Glomerular endothelial cell (primary cell): ENCODE results near the gene TMEM255B. TPM values are rescaled to one million over a fixed set of nuclear protein-coding genes. Genes with fewer than 3 reads are reported as not detected.

ENCODE experiments used
- DNase-seq: peaks from one replicate; pipeline ENCODE4 v3.0.0-alpha.2; 2011; ENCODE audit warnings: low read depth, low spot score; ENCODE audit errors: extremely low read depth
- total RNA-seq: library from RNA; depleted of rRNA; stranded (reverse); fragments of >200 nt; gene quantifications from 2 replicates; pipeline ENCODE4 v1.2.3, GENCODE V29; 2015

TMEM255B gene
- total RNA-seq, 1 donor from 2014 or later: 64.3 TPM

- DNase-seq: no peak
These were observed 6.5 kb downstream of the TMEM255B start for GRCh38 chr13:113765564-113765910.

GRCh38 chr13:113766035-113766800 is 7.2 kb downstream of the TMEM255B start:
- no peak for DNase-seq

- no peak for DNase-seq
These were observed 8.3 kb downstream of the TMEM255B start for GRCh38 chr13:113767366-113767765.

DNA sequence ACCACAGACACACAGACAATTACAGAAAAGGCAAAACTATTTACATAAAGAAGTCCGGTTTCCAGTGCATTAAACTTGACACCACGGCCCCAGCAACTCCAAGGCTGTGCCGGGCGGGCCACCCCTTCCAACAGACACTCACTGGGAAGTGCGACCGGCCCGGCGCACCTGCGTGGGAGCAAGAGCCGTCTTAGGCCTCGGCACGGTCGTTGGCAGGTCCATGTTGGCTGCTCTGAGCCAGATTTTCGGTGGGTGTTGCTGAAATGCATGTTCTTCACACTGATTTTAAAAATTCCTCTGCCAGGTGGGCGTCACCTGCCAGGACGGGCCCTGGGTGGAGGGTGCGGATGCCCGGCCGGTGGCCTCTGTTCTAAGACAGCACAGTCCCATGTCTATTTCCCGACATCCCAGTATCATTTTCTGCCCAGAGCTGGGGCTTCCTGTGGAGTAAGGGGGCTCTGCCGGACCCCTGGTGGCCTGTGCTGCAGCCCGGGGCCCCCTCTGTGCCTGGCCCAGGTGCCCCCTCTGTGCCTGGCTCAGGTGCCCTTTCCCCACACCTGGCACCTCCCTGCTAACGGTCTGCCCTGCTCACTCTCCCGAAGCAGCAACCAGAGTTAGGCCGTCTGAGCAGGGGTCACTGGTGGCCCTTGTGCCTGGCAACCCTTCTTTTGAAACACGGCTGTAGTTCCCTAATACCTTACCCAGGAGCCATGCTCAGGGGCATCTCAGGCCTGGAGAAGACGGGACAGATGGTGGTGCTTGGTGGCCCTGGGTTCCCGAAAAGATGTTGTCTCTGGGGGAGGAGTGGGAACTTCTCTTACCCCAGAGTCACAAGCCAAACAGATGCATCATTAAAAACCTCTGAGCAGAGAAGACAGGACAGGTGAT is 9.2 kb downstream of the TMEM255B start:
- no peak for DNase-seq

DNA sequence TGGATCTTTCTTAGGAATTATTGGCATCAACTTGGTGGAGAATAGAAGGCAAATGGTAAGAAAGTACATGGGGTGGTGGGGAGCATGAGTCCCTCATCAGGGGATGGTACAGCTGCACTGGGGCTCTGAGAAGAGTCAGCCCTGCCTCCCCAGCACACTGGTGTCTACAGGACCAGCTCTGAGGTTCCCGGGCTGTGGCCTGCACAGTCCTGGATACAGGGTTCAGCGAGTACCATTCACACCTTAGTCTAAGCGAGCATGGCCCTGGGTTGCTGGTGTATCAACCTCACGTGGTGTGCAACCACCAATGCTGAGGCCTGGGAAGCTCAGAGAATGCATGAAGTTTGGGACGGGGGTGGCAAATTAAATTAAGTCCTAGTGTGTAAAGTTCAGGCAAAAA is 10.1 kb downstream of the TMEM255B start:
- DNase-seq: no peak

DNA sequence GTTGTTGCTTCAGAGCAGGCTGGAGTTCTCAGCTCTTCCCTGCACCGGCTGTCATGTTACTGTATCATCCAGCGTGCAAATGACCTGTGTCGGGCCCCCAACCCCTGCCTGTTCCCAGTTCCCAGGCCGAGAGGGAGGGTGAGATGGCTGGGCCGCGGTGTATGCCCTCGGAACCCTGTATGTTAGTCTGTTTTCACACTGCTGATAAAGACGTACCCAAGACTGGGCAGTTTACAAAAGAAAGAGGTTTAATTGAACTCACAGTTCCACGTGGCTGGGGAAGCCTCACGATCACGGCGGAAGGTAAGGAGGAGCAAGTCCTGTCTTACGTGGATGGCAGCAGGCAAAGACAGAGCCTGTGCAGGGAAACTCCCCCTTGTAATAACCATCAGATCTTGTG is 10.9 kb downstream of the TMEM255B start:
- no peak for DNase-seq

- DNase-seq: no peak
These were observed 11.4 kb downstream of the TMEM255B start for GRCh38 chr13:113770441-113770840.

GRCh38 chr13:113770937-113771336 is 11.9 kb downstream of the TMEM255B start:
- DNase-seq: no peak

DNA sequence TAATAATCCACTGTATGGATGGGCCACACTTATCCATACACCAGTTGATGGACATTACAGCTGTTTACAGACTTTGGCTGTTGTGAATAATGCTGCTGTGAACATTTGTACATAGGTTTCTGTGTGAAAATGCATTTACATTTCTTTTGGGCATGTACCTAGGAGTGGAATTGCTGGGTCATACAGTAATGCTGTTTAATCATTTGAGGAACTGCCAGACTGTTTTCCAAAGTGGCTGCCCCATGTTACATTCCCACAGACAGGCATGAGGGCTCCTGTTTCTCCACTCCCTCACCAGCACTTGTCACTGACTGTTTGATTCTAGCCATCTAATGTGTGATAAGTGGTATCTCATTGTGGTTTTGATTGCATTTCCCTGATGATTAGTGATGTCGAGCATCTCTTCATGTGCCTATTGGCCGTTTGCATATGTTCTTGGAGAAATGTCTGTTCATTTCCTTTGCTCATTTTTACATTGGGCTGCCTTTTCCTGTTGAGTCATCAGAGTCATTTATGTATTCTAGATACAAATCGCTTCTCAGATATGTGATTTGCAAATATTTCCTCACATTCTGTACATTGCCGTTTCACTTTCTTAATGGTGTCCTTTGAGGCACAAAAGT is 12.8 kb downstream of the TMEM255B start:
- peak; percentile 81 for DNase-seq

DNA sequence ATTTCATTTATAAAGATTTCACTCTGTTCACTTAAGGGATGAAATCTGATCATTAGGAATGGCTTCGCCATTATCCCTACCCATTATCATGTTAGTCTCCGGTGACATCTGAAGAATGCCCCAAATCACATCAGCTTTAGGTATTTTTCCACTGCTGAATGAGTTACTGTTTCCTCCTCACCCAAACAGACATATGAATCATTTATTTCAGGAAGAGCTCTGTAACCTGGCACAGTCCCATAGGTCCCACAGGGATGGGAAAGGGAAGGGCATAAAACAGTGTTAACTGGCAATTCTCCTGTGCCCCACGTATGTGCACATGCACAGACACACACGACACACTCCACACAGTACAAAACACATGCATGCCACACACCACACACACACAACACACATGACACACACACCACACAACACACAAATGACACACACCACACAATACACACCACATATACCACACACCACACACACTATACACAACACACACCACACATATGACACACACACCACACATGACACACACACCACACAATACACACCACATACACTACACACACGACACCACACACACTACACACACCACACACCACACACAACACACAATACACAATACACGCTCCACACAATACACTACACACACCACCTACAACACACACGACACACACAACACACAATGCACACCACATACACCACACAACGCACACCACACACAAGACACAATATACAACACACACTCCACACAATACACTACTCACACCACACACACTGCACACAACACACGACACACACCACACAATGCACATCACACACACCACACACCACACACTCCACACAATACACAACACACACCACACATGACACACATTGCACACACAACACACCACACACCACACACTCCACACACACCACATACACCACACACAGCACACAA is 15.4 kb downstream of the TMEM255B start:
- DNase-seq: peak; percentile 76

DNA sequence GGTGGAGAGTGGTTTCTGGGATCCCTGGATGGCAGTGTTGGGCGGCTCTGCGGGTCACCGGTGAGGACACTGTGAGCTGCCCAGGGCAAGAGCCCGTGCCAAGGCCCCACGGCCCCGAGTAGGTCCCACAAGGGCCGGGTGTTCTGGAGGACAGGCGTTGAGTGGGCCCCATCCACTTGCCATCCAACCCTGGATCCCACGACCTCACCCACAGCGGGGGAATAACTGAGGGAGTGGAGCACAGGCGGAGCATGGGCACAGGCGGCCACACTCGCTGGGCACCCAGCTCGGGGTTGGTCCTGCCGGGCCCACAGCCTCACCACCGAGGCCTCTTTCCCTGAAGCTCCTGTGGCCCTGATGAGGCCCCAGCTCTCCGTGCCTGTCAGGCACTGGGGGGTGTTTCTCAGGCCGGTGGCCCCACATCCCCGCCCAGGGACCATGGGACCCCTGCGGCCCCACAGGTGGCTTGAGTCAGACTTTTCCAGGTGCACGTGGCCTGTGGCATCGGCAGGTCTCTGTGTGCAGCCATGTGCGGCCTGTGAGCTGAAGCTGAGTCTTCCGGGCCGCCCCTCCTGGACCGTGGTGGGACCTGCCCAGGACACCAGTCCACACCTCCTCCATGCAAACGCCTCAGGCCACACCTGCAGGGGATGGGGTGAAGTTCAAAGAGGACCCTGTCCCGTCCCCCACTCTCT is 16.6 kb downstream of the TMEM255B start:
- no peak for DNase-seq

DNA sequence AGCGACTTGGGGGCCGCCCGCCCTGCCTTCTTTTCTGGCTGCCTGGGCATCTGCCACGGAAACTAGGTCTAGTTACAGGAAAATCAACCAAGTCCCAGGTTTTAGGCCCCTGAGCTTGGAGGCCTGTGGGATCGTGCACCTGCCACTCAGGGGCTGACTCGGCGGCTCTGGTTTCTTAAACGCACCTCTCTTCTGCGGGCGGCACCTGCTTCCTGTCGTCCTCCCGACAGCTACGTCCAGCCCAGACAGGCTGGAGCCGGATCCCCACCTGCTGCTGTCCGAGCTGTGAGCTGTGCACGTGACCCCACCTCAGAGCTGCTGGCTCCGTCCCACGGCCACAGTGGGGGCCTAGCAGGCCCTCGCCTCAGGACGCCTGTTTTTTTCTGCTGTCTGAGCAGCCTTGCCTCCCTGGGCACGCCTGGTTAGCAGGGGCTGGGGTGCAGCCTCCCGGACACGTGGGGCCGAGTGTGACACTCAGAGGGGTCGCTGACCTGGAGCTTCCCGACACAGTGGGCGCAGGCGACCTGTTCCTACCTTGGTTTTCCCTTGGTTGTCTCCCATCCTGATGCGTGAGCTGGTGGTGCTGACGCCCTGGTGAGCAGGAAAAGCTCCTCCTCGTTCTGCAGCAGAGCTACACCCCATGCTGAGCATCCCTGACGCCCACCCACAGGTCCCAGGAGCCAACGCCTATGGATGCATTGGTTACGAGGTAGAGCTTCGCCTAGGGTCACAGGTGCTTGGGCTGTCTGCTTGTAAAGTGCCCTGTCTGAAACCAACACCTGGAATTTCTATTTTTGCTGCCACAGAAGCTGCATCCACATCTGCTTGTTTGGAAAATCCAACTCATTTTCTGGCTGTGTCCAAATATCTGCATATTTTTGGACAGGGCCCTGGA is 17.5 kb downstream of the TMEM255B start:
- DNase-seq: no peak

GRCh38 chr13:113777311-113778260 is 18.6 kb downstream of the TMEM255B start:
- no peak for DNase-seq

DNA sequence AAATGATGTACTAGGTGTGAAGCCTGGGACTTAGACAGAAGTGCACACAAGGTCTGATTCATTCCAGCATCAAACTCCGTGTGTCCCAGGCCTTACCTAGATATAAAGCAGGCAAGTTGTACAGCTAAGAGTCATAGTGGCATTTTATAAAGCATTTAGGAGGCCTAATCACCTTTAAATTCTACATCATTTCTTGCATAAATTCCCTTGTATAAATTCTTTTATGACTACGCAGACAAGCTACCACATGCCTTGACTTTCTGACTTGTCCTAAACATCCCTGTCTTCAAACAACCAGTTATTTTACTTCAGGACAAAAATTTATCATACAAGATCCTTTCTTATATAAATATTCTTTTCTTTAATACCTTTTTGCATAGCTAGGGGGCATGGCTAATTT is 22.5 kb downstream of the TMEM255B start:
- no peak for DNase-seq

DNA sequence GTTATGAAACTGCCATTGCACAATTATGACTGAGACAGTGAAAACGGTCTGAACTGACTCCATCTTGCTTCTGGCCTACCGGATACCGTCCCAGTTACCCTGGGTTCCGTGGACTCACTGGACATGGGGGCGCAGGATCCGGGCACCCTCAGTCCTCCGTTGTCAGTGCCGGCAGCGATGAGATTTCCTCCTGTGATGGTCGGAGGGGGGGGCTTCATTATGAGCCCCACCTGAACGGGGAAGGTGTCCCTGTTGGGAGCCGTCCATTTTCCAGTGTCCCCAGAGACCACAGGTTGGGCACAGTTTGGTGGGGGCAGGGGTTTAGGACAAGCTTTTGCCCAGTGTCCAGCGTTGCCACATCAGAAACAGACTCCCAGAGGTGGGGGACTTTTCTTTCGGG is 23.4 kb downstream of the TMEM255B start:
- no peak for DNase-seq

GRCh38 chr13:113783200-113783881 is 24.3 kb downstream of the TMEM255B start:
- no peak for DNase-seq

DNA sequence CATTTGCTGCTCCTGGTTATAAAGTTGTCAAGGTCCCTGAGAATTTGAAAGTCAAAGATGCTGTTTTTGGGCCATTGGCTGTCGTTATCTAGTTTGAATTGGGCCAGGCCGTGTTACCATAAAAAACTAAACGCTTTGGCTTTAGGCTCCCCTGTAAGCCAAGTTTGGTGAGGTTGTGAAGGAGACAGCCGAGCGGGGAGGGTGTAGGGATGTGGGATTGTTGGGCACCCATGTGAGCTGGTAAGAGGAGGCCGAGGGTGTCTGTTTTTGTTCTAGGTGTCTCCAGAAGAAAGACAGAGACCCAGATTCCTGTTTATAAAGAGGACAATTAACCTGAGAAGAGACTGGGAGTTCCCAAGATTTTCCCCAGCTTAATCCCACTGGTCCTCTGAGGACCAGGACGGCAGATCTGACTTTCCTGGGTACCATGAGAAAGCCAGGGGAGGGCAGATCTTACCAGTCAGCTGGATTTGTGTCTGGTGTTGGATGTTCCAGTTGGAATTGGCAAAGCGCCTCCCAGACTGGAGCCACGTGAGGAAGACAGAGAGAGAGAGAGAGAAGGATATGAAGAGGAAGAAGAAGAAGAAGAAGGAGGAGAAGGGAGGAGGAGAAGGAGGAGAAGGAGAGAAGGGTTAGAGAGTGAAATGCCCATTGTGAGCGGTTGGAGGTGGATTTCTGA is 25.1 kb downstream of the TMEM255B start:
- no peak for DNase-seq
